ENCODE results near the gene DYNLRB2. TPM values are rescaled to one million over a fixed set of nuclear protein-coding genes. Genes with fewer than 3 reads are reported as not detected.

The DYNLRB2 gene
- total RNA-seq, 4 donors from 2014 or later = 0.39 to 5.0 TPM; not detected in 2

DNA sequence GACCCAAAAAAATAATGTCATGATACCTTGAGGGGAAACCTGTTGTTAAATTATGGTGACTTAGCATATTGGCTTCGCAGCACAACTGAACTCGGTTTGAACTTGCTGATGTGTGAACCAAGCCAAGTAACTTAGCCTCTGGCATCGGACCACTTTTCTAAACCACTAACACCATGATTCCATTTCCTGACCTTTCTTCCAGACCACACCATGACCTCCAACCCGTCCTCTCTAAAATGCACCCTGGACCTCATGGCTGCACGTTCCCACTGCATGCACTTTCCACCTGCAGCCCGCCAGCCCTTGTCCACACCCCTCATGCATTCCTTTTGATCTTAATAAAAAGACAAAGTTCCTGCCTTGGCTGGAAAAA lies 29.3 kb downstream of the DYNLRB2 start:
- no peak overlapping the region for H3K27ac ChIP-seq
- H3K9me3 ChIP-seq = peaks cover 0 to 16% (median 0%) of the 10 kb centered on the region in 4 donors
- H3K27me3 ChIP-seq = no peaks in the 10 kb centered on the region
- H3K36me3 ChIP-seq = no peaks in the 10 kb centered on the region
- no peak for TF ChIP-seq POLR2A (IDR thresholded peaks at IDR 0.05)
- no peak for TF ChIP-seq EP300 (IDR thresholded peaks at IDR 0.05)
- TF ChIP-seq CTCF (IDR thresholded peaks at IDR 0.05) = no peak
- H3K4me3 ChIP-seq = no peak overlapping the region
- H3K4me1 ChIP-seq = peaks cover 0 to 9% (median 0%) of the 10 kb centered on the region in 4 donors
- no peak for DNase-seq (ENCODE audit: low spot score in 2 of 2)
- 46 to 54% methylated on average over 6 of the region's 6 CpGs for WGBS, 2 donors

- Histone ChIP-seq H3K27me3 (no peaks in the 10 kb centered on the region), H3K9me3 (peaks cover 0 to 16% (median 0%) of the 10 kb centered on the region in 4 donors), H3K27ac (no peak overlapping the region), H3K4me3 (no peak overlapping the region), H3K36me3 (no peaks in the 10 kb centered on the region), H3K4me1 (peaks cover 0 to 9% (median 0%) of the 10 kb centered on the region in 4 donors)
- WGBS, 2 donors = 32 to 36% methylated on average over 6 of the region's 6 CpGs
- DNase-seq (ENCODE audit: low spot score in 2 of 2) = no peak
- no peak for TF ChIP-seq EP300 (IDR thresholded peaks at IDR 0.05)
- no peak for TF ChIP-seq POLR2A (IDR thresholded peaks at IDR 0.05)
- TF ChIP-seq CTCF (IDR thresholded peaks at IDR 0.05) = no peak
These were observed 32.9 kb downstream of the DYNLRB2 start for GRCh38 chr16:80573700-80574120.

- 93 to 95% methylated on average over 1 of the region's 1 CpG for WGBS, 2 donors
These were observed 35.6 kb downstream of the DYNLRB2 start for GRCh38 chr16:80576343-80576912.

GRCh38 chr16:80577485-80578280 lies 36.9 kb downstream of the DYNLRB2 start:
- no peak for DNase-seq (ENCODE audit: low spot score in 2 of 2)
- TF ChIP-seq CTCF (IDR thresholded peaks at IDR 0.05) (no peak), EP300 (IDR thresholded peaks at IDR 0.05) (no peak), POLR2A (IDR thresholded peaks at IDR 0.05) (no peak)
- WGBS, 2 donors = 82% methylated on average over 11 of the region's 11 CpGs

More at GRCh38 chr16:80576343-80576912, 35.6 kb downstream of the DYNLRB2 start:
- DNase-seq (ENCODE audit: low spot score in 2 of 2) = no peak
- H3K27me3 ChIP-seq = no peaks in the 10 kb centered on the region
- H3K4me3 ChIP-seq = no peak overlapping the region
- no peaks in the 10 kb centered on the region for H3K36me3 ChIP-seq
- H3K27ac ChIP-seq = no peak overlapping the region
- no peaks in the 10 kb centered on the region for H3K4me1 ChIP-seq
- TF ChIP-seq POLR2A (IDR thresholded peaks at IDR 0.05) (no peak), CTCF (IDR thresholded peaks at IDR 0.05) (no peak)
- peaks cover 0 to 12% (median 0%) of the 10 kb centered on the region in 4 donors for H3K9me3 ChIP-seq

More at GRCh38 chr16:80577485-80578280, 36.9 kb downstream of the DYNLRB2 start:
- Histone ChIP-seq H3K36me3 (no peaks in the 10 kb centered on the region), H3K9me3 (no peaks in the 10 kb centered on the region), H3K27me3 (no peaks in the 10 kb centered on the region), H3K4me1 (no peaks in the 10 kb centered on the region), H3K4me3 (no peak overlapping the region), H3K27ac (no peak overlapping the region)
